ENCODE results near the gene PLD3.

DNA sequence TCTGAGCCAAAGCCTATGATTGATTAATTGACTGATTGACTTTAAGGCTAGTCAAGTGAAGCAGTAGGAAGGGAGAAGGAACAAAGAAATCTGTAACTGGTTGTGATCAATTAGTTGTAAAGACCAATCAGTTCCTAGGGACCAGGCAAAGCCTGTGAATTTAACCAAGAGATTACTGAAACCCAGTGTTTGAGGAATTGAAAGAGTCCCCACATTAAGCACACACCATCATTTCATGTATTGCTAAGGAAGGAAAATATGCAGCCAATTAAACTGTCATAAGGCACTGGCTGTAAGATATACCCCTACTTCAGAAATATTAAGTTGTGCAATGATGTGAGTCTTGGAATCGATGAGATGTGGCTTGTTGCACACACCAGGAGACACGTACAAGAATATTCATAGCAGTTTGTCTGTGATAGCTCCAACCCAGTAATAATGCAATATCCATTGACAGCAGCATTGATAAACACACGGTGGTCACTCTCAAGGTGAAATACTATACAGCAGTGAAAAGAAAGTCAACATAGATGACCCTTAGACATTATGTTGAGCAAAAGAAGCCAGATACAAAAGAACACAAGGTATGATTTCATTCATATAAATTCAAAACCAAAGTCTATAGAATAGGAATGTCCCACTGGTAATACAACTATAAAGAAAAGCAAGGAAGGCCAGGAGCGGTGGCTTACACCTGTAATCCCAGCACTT, 9.3 kb upstream of the PLD3 start:
- TF ChIP-seq, protein P1, sequence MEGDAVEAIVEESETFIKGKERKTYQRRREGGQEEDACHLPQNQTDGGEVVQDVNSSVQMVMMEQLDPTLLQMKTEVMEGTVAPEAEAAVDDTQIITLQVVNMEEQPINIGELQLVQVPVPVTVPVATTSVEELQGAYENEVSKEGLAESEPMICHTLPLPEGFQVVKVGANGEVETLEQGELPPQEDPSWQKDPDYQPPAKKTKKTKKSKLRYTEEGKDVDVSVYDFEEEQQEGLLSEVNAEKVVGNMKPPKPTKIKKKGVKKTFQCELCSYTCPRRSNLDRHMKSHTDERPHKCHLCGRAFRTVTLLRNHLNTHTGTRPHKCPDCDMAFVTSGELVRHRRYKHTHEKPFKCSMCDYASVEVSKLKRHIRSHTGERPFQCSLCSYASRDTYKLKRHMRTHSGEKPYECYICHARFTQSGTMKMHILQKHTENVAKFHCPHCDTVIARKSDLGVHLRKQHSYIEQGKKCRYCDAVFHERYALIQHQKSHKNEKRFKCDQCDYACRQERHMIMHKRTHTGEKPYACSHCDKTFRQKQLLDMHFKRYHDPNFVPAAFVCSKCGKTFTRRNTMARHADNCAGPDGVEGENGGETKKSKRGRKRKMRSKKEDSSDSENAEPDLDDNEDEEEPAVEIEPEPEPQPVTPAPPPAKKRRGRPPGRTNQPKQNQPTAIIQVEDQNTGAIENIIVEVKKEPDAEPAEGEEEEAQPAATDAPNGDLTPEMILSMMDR (IDR thresholded peaks at IDR 0.05; ENCODE audit: low read length), result no peak
- no peak for TF ChIP-seq EZH2 (IDR thresholded peaks at IDR 0.05; ENCODE audit: borderline replicate concordance, low read length)
